Measurements from ENCODE around the gene DCAF12.

DNA sequence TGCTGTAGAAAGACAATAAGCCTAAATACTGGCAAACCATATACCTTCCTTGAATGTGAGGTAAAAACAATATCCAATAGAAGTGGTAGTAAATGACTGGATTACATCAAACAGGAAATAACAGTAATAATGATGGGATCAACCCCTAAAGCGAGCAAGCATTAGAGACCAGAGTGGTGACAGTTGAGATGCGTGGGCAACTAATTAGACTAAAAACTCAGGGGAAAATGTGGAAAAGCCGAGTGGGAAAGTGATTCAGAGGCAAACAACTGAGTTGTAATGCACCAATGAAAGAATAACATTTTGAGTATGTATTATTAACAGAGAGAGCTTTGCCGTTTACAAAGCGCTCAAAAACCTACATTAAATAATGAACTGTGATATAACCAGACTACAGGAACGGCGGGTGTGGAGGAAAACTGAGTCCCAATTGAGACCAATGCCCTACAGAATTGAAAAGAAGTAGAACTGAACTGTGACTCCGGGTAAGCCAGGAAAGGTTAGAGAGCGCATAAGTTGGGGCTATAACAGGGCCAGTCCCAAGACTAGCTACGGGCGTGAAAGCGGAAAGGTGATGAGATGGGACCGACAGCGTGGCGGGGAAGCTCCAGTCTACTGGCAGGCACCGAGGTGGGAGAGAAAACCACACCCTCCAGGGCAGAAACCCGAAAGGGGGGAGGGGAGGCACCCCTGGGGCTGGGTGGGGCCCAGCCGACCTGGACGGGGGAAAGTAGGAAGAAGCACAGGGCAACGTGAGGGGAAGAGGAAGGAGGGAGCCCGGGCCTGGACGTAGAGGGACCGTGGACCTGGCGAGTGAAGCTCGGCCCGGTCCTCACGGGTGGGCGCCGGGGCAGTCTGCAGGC is 78.4 kb downstream of the DCAF12 start:
- TF ChIP-seq, protein P1, sequence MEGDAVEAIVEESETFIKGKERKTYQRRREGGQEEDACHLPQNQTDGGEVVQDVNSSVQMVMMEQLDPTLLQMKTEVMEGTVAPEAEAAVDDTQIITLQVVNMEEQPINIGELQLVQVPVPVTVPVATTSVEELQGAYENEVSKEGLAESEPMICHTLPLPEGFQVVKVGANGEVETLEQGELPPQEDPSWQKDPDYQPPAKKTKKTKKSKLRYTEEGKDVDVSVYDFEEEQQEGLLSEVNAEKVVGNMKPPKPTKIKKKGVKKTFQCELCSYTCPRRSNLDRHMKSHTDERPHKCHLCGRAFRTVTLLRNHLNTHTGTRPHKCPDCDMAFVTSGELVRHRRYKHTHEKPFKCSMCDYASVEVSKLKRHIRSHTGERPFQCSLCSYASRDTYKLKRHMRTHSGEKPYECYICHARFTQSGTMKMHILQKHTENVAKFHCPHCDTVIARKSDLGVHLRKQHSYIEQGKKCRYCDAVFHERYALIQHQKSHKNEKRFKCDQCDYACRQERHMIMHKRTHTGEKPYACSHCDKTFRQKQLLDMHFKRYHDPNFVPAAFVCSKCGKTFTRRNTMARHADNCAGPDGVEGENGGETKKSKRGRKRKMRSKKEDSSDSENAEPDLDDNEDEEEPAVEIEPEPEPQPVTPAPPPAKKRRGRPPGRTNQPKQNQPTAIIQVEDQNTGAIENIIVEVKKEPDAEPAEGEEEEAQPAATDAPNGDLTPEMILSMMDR (IDR thresholded peaks at IDR 0.05), result no peak
- no peak for TF ChIP-seq ZFX (IDR thresholded peaks at IDR 0.05; ENCODE audit: borderline replicate concordance)
